Stimulated activated effector memory CD8-positive, alpha-beta T cell treated with anti-CD3 and anti-CD28 coated beads, Interleukin-12 subunit alpha, Interleukin-12 subunit beta, amount 100 ng/mL, for 72 hours (primary cell): Measurements from ENCODE around the gene LEFTY2.
A peak's percentile ranks its signal among the peaks of the same experiment; 100 is the strongest.

Experiments used
- ATAC-seq: fragments of 150-1000 bp; cut with Tn5 transposase; 2 replicates; pipeline ENCODE4 v1.10.0; 2021
- DNase-seq, 2 donors: peaks; one replicate each; pipeline ENCODE4 v3.0.0; 2021 to 2022; ENCODE audit warnings: low spot score in 2 of 2
- H3K27ac Mint-ChIP-seq: one replicate; pipeline ENCODE4 v1.8.0; 2022; ENCODE audit warnings: mild to moderate bottlenecking, mixed read lengths
- H3K36me3 Mint-ChIP-seq: one replicate; pipeline ENCODE4 v1.8.0; 2022; ENCODE audit warnings: mild to moderate bottlenecking, mixed read lengths
- H3K4me1 Mint-ChIP-seq: one replicate; pipeline ENCODE4 v1.8.0; 2022; ENCODE audit warnings: mixed read lengths
- H3K4me3 Mint-ChIP-seq: one replicate; pipeline ENCODE4 v1.8.0; 2022; ENCODE audit warnings: mild to moderate bottlenecking, mixed read lengths
- H3K9me3 Mint-ChIP-seq: one replicate; pipeline ENCODE4 v1.8.0; 2022; ENCODE audit warnings: mixed read lengths

The LEFTY2 gene

DNA sequence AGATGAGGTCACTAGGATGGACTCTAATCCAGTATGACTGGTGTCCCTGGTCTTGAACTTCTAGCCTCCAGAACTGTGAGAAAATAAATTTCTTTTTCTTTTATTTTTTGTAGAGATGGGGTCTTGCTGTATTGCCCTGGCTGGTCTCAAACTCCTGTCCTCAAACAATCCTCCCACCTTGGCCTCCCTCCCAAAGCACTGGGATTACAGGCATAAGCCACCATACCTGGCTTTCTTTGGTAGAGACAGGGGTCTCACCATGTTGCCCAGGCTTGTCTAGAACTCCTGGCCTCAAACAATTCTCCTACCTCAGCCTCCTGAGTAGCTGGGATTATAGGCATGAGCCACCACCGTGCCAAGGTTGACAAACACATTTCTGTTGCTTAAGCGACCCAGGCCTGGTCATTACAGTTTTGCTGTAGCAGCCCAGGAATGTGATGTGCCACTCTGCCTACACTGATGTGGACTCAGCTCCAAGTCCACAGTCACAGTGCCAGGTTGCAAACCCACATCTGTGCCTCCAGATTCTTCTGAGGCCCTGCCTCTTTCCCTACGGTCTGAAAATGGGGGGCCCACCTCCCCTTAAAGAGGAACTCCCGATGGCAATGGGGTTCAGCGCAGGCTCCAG lies 32.9 kb downstream of the LEFTY2 start:
- H3K36me3 Mint-ChIP-seq: peaks cover 10% of the 10 kb centered on the region
- H3K27ac Mint-ChIP-seq: peak overlapping the region; percentile 5
- no peaks in the 10 kb centered on the region for H3K9me3 Mint-ChIP-seq
- ATAC-seq (no peak), DNase-seq (no peak)
- peaks cover 21% of the 10 kb centered on the region for H3K4me1 Mint-ChIP-seq
- H3K4me3 Mint-ChIP-seq: no peak overlapping the region

DNA sequence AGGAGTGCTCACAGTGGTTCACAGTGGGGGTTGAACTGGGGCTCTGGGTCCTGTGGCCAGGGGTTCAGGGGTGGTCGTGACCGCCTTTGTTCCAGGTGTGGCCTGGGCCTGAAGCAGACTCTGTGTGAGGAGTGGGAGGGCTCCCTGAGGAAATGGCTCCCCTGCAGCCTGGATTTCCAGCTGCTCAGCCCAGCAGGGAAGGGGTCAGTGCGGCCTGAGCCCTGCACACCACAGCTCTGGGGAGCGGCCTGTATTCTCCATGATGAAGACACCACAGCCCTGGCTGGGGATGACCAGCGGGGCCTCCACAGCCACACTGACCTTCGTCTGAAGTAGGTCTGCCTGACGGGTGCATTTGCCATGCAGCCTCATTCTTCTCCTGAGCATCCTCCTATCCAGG lies 33.7 kb downstream of the LEFTY2 start:
- H3K4me3 Mint-ChIP-seq: no peak overlapping the region
- no peaks in the 10 kb centered on the region for H3K9me3 Mint-ChIP-seq
- peak overlapping the region; percentile 5 for H3K27ac Mint-ChIP-seq
- peaks cover 19% of the 10 kb centered on the region for H3K4me1 Mint-ChIP-seq
- H3K36me3 Mint-ChIP-seq: peaks cover 10% of the 10 kb centered on the region
- DNase-seq (no peak), ATAC-seq (no peak)

DNA sequence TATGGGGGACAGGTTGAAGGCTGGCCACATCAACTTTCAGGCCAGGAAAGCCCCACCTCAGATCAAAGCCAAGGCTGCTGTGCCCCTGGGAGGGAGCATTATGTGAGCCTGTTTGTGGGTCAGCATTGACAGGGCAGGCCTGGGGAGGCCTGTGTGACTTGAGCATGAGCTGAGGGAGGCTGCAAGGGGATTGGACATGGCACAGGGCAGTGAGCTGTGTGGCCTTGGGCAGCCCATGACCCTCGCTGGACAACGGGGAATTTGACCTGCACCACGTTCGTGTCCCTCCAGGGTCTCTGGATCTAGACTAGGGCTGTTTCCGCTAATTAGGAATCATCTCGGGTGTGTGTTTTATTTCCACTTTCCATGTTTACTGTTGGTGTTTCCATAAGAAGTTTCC lies 34.6 kb downstream of the LEFTY2 start:
- H3K9me3 Mint-ChIP-seq: no peaks in the 10 kb centered on the region
- H3K4me3 Mint-ChIP-seq: no peak overlapping the region
- no peak overlapping the region for H3K27ac Mint-ChIP-seq
- no peak for DNase-seq
- H3K4me1 Mint-ChIP-seq: peaks cover 11% of the 10 kb centered on the region
- H3K36me3 Mint-ChIP-seq: peaks cover 5% of the 10 kb centered on the region
- ATAC-seq: no peak

DNA sequence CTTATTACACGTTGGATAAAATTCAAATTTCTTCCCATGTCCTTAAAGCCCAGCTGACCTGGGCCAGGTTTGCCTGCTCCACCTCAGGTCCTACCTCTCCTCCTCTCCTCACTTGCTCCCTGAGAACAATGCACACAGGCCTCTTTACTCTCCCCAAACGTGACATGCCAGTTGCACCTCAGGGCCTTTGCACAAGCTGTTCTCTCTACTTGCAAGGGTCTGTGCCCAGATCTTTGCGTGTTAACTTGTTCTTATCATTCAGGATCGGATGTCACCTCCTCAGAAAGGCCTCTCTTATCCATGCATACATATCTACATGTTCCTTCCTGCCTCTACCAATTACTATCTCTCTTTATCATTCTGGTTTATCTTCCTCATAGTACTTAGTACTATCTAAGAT lies 37.4 kb downstream of the LEFTY2 start:
- peaks cover 15% of the 10 kb centered on the region for H3K4me1 Mint-ChIP-seq
- ATAC-seq (no peak), DNase-seq (no peak)
- H3K36me3 Mint-ChIP-seq: peaks cover 4% of the 10 kb centered on the region
- no peak overlapping the region for H3K27ac Mint-ChIP-seq
- no peak overlapping the region for H3K4me3 Mint-ChIP-seq
- no peaks in the 10 kb centered on the region for H3K9me3 Mint-ChIP-seq

DNA sequence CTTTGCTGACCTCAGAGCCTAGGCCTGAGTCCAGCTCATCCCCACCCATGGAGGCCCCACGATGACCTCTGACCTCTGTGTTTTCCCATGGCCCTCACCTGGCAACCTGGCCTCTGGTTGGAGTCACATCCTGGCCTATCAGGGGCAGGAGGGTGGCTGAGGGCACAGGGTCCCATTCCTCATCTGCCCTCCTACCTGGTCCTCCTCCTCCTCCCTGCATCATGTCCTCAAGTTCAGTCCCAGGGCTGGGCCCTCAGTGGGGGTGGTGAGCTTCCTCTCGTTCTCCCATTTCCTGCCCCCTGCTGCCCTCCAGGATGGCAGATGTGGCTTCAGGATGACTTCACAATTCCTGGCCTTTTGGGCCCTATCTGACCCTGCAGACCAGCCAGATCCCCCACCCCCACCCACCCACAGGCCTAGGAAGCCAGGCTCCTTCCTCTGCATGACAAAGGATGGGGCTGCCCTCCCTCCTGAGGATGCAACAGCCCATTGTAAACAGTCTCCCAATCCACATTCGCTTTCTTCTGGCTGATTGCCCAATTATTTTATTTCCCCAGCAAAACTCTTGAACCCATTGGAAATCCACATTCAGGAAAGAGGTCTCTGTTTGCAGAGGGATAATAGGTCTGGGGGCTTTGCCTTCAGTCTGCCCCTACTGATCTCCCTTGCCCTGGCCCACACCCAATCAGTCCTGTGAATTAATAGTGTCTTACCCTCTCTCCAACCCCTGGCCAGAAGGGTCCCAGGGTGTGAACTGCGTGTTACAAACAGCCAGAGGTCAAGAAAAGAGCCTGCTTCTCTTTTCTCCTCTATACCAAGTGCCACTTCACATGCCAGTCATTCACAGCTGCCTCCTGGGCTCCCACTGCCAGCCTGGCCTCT lies 41.7 kb downstream of the LEFTY2 start:
- ATAC-seq (no peak), DNase-seq (no peak)
- H3K4me1 Mint-ChIP-seq: peaks cover 43% of the 10 kb centered on the region
- peak overlapping the region; percentile 87 for H3K27ac Mint-ChIP-seq
- peak overlapping the region; percentile 10 for H3K4me3 Mint-ChIP-seq
- H3K36me3 Mint-ChIP-seq: peaks cover 13% of the 10 kb centered on the region
- H3K9me3 Mint-ChIP-seq: no peaks in the 10 kb centered on the region

DNA sequence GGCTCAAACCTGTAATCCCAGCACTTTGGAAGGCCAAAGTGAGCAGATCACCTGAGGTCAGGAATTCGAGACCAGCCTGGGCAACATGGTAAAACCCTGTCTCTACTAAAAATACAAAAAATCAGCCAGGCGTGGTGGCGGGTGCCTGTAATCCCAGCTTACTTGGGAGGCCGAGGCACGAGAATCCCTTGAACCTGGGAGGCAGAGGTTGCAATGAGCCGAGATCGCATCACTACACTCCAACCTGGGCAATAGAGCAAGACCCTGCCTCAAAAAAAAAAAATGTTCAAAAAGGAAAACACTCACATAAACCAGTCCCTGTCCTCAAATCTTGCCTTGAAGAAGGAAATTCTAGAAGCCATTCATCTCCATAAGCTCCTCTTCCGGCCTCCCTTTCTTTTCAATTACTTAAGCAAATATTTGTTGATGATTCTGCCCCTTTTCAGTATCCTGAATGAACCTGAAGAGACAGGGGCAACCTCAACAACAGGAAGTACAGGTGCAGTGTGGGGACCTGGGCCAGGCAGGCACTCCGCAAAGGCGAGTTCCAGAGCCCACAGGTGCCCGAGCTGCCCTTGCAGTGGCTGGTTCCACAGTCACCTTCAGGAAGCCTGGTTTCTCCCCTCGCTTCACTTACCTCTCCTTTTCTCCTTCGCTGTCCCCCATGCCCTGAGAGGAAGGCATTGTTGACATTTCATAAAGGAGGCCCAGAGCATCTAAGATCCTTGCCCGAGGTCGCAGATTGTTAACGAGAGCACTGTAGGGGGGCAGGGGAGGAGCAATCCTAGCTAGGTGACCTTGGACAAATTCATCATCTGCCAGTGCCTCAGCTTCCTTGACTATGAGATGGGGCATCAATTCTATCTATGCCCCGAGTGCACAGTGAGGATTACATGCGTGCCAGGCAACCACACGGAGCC lies 43.2 kb downstream of the LEFTY2 start:
- no peak for ATAC-seq
- Mint-ChIP-seq H3K36me3 (peaks cover 13% of the 10 kb centered on the region), H3K4me3 (peak overlapping the region; percentile 59), H3K27ac (peak overlapping the region; percentile 87), H3K9me3 (no peaks in the 10 kb centered on the region), H3K4me1 (peaks cover 43% of the 10 kb centered on the region)
- DNase-seq: no peak

DNA sequence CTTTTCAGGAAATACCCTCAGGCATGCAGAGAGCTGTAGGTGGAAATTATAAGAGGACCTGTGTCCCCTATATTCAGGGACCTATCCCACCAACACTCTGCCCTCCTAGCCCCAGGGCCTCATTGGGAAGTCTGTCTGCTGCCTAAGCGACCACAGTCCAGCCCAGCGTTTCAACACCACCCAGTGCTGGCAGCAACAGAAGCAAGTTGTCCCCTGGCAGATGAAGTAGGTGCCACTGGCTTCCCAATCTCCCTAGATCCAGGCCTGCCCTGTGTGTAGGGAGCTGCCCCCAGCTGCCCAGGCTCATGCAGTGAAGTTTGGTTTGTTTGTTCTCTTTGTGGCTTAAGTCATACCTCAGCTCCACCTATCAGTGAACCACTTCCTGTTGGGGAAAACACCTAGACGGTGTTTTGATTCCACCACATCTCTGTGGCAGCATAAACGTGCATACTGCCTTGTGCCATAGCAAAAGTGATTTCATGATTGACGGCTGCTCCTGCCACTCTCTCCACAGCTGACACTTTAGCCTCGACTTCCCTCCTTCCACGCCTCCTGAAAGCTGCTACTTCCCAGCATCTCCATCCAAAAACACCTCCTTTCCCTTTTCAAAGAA lies 44.0 kb downstream of the LEFTY2 start:
- H3K4me1 Mint-ChIP-seq: peaks cover 43% of the 10 kb centered on the region
- H3K9me3 Mint-ChIP-seq: no peaks in the 10 kb centered on the region
- DNase-seq (peak; percentile 54 to 81), ATAC-seq (peak; percentile 100)
- peak overlapping the region; percentile 59 for H3K4me3 Mint-ChIP-seq
- H3K27ac Mint-ChIP-seq: peak overlapping the region; percentile 87
- peaks cover 13% of the 10 kb centered on the region for H3K36me3 Mint-ChIP-seq

DNA sequence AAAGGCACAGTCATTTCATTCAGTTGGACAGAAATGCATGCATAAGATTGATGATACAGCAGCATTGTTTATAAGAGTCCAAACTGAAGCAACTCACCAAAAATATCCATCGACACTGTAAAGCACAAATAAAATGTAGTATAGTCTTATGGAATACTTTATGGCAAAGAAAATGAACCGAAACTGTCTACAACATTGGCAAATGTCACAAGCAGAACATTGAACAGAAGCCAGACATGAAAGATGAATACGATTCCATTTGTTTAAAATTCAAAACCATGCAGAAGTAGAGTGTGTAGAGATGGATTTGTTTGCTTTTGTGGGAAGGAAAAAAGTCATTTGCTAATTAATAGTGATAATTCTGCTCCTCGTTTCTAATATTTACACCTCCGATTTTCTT lies 44.5 kb downstream of the LEFTY2 start:
- no peak for ATAC-seq
- H3K4me1 Mint-ChIP-seq: peaks cover 43% of the 10 kb centered on the region
- H3K4me3 Mint-ChIP-seq: peak overlapping the region; percentile 59
- DNase-seq: no peak
- H3K36me3 Mint-ChIP-seq: peaks cover 13% of the 10 kb centered on the region
- H3K9me3 Mint-ChIP-seq: no peaks in the 10 kb centered on the region
- peak overlapping the region; percentile 87 for H3K27ac Mint-ChIP-seq

DNA sequence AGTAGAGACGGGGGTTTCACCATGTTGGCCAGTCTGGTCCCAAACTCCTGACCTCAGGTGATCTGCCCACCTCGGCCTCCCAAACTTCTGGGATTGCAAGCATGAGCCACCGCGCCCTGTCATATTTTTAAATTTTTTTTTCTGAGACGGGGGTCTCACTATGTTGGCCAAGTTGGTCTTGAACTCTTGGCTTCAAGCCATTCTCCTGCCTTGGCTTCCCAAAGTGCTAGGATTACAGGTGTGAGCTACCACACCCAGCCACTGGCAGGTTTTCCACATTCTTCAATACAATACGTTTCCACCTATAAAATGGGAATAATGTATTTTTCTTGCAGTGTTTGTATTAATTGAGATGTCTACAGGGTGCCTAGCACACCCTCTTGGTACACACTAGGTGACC lies 48.7 kb downstream of the LEFTY2 start:
- Mint-ChIP-seq H3K4me1 (peaks cover 15% of the 10 kb centered on the region), H3K27ac (no peak overlapping the region), H3K9me3 (no peaks in the 10 kb centered on the region), H3K4me3 (no peak overlapping the region), H3K36me3 (peaks cover 9% of the 10 kb centered on the region)
- ATAC-seq (no peak), DNase-seq (no peak)

DNA sequence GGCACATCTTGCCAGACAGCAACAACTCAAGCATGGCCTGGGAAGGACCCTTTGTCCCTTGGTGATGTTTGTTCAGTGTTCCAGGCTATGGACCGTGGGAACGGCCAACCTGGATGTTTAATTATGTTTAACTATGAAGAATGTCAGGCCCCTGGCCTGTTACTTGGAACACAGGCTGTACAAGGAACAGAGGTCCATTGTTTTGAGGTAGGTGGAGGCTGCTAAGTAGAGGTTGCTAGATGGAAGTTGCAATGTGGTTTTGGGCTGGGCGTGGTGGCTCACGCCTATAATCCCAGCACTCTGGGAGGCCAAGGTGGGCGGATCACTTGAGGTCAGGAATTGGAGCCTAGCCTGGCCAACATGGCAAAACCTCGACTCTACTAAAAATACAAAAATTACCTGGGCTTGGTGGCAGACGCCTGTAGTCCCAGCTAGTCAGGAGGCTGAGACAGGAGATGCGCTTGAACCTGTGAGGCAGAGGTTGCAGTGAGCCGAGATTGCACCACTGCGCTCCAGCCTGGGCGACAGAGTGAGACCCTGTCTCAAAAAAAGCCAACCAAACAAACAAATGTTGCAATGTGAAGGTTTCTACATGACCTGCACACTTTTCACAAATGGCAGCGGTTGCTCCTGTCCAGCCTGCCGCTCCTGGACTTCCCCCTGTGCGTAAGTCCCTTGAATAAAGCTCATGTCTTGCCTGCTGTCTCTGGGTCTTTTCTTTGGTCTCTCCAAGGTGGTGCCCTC lies 49.6 kb downstream of the LEFTY2 start:
- H3K27ac Mint-ChIP-seq: no peak overlapping the region
- DNase-seq: no peak
- no peak overlapping the region for H3K4me3 Mint-ChIP-seq
- no peak for ATAC-seq
- H3K4me1 Mint-ChIP-seq: peaks cover 6% of the 10 kb centered on the region
- peaks cover 1% of the 10 kb centered on the region for H3K36me3 Mint-ChIP-seq
- no peaks in the 10 kb centered on the region for H3K9me3 Mint-ChIP-seq

DNA sequence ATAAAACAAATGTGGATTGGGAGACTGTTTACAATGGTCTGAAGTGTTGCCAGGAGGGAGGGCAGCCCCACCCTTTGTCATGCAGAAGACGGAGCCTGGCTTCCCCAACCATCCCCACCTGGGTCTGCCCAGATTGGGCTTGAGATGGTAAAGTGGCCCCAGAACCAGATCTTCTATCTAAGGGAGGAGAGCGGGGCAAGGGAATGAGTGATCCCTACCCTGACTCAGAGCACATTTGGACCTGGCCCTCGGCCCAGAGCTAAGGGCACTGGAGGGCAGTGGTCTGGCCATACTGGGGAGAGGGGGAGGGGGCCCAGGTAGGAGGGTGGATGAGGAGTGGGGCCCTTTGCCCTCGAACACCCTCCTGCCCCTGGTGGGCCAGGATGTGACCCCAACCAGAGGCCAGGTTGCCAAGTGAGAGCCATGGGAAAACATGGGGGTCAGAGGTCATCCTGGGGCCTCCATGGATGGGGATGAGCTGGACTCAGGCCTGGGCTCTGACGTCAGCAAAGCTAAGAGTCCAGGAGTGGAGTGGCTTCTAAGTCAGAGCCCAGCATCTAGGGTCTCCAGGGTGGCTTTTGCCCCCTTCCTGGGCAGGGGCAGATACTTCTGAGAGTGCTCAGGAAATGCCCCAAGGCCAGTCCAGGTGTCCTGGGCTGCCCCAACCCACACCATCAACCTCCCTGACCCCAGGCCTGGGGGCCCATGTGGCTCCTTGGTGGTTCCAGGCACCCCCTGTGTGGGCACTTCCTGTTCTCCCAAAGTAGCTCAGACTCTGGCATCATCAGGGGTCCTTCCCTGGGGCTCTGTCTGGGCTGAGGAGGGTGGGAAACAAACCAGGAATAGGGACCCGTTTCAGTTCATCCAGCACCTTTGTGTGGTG lies 50.4 kb downstream of the LEFTY2 start:
- Mint-ChIP-seq H3K4me1 (no peaks in the 10 kb centered on the region), H3K9me3 (no peaks in the 10 kb centered on the region), H3K4me3 (no peak overlapping the region), H3K27ac (peak overlapping the region; percentile 52), H3K36me3 (no peaks in the 10 kb centered on the region)
- DNase-seq (no peak), ATAC-seq (no peak)

DNA sequence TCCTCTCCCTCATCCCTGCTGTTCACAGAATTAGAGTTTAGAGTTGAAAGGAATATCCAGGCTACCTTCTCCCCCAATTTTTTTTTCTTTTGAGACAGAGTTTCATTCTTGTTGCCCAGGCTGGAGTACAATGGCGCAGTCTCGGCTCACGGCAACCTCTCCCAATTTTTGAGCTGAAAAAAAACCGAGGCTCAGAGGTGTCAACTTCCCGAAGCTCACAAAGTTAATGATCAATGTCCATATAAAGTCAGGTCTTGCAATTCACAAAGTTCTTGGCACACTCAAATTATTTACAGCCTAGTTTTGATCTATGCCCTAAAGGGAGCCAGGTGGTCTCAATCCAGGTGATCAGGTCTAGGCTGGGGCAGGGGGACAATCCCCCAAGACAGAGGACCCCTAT lies 51.3 kb downstream of the LEFTY2 start:
- H3K4me3 Mint-ChIP-seq: no peak overlapping the region
- H3K36me3 Mint-ChIP-seq: no peaks in the 10 kb centered on the region
- no peaks in the 10 kb centered on the region for H3K4me1 Mint-ChIP-seq
- ATAC-seq: no peak
- H3K27ac Mint-ChIP-seq: peak overlapping the region; percentile 52
- H3K9me3 Mint-ChIP-seq: no peaks in the 10 kb centered on the region
- DNase-seq: no peak

DNA sequence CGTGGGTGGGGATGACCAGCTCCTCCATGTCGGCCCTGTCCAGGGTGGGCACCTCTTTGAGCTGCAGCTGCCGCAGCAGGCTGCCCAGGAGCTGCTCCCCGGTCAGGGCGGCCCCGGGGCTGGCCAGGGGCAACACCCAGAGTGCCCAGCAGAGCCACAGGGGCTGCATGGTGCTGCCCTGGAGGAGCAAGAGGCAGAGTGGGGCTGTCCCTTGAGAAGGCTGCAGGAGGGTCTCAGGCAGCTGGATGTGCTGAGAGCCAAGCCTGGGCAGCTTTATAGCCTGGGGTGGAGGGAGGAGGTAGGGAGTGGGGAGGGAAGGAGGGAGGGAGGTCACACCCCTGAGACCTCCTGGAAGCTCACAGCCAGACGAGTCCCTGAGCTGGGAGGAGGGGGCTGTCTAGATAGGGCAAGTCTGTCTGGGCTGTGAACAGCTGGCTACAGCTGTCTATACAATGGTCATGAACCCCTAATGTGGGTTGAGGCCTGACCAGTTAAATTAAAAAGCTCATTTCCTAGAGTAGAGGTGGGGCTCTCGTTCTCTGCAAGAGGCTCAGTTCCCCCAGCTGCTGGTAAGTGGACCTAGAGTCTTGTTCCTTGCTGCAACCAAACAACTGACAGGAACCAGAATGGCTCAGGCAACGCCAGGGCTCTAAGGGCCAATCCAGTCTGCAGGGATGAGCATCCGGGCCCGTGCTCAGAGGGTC lies 52.0 kb downstream of the LEFTY2 start, which contains the start of gene LEFTY1:
LEFTY1 (minus strand) TSS at position 249 of the 704 bp plus-strand sequence; CDS start at position 169, 80 bp downstream.
- Mint-ChIP-seq H3K9me3 (no peaks in the 10 kb centered on the region), H3K4me3 (no peak within 1 kb of the TSS), H3K36me3 (no peaks in the 10 kb centered on the region), H3K4me1 (peaks cover under 1% of the 10 kb centered on the region), H3K27ac (peak within 1 kb of the TSS; percentile 52)
- DNase-seq: no peak
- ATAC-seq: peak; percentile 39
